ENCODE results near the gene GPM6B. TPM values are rescaled to one million over a fixed set of nuclear protein-coding genes. Genes with fewer than 3 reads are reported as not detected.

GPM6B gene
- total RNA-seq, 1 donor: 10.4 TPM

DNA sequence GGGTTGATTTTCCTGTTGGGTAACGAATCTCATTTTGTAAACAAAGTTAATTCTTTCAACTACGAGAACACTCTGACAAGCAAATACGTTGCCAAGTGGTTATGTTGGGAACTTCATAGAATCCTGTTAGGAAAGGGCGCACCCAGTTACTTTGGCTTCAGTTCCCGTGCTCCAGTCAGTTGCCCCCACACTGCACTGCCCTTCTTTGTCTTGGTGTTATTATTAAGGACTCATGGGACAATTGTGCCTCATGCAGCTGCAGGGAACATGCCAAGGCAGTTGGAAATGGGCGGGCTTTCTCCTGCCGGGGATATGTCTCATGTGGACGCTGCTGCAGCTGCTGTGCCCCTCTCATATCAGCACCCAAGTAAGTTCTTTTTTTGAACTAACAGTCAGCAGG is 53.4 kb downstream of the GPM6B start:
- no peak for DNase-seq (ENCODE audit: low read depth)
- TF ChIP-seq, protein P1, sequence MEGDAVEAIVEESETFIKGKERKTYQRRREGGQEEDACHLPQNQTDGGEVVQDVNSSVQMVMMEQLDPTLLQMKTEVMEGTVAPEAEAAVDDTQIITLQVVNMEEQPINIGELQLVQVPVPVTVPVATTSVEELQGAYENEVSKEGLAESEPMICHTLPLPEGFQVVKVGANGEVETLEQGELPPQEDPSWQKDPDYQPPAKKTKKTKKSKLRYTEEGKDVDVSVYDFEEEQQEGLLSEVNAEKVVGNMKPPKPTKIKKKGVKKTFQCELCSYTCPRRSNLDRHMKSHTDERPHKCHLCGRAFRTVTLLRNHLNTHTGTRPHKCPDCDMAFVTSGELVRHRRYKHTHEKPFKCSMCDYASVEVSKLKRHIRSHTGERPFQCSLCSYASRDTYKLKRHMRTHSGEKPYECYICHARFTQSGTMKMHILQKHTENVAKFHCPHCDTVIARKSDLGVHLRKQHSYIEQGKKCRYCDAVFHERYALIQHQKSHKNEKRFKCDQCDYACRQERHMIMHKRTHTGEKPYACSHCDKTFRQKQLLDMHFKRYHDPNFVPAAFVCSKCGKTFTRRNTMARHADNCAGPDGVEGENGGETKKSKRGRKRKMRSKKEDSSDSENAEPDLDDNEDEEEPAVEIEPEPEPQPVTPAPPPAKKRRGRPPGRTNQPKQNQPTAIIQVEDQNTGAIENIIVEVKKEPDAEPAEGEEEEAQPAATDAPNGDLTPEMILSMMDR (IDR thresholded peaks at IDR 0.05; ENCODE audit: insufficient read depth, low read length): peak; percentile 18
- H3K4me3 ChIP-seq (ENCODE audit: low read depth, low read length): no peak overlapping the region

DNA sequence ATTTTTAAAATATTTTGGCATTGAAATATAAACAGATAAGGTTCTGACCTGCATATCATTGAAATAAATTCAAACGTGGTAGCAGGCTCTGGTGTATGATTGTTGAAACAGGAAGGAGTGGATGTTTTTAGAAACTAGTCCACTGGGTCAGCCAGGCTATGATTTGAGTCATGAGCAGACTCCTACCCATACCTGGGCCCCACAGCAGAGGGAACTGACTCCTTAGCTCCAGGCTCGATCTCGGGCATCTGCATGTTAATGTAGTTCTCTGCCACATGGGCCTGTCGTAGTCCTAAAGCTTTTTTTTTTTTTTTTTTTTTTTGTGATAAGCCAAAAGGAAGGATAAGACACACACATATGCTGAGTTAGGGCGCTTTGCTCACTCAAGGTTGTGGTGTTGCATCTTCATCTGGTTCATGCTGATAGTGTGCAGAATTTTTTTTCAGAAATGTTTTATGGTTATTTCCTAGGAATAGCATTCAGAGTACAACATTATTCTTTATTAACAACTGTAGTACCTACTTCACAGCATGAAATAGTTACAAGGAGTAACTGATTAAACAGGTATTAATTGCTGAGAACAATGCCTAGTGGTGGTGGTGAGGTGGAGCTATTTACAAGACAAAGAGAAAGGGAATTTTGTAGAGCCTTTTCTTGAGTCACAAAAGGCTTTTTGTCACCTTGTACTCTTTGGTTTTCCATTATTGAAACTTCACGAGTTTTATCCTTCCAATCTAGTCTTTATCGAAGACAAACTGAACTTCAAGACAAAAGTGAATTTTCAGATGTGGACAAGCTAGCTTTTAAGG is 55.1 kb downstream of the GPM6B start:
- DNase-seq (ENCODE audit: low read depth): peak; percentile 14
- TF ChIP-seq, protein P1 (IDR thresholded peaks at IDR 0.05; ENCODE audit: insufficient read depth, low read length): no peak
- no peak overlapping the region for H3K4me3 ChIP-seq (ENCODE audit: low read depth, low read length)

DNA sequence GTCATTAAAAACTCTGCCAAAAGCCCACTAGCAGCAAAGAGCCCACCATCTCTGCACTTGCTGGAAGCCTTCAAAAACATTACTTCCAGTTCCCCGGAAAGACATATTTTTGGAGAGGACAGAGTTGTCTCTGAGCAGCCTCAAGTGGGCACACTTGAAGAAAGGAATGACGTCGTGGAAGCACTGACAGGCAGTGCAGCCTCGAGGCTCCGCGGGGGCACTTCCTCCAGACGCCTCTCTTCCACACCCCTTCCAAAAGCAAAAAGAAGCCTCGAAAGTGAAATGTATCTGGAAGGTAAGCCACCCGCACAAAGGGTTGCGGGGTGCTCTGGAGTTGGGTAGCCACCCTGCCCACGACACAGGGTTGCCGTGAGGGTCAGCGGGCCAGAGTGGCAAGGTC is 56.5 kb downstream of the GPM6B start:
- no peak overlapping the region for H3K4me3 ChIP-seq (ENCODE audit: low read depth, low read length)
- TF ChIP-seq, protein P1 (IDR thresholded peaks at IDR 0.05; ENCODE audit: insufficient read depth, low read length): no peak
- DNase-seq (ENCODE audit: low read depth): no peak

DNA sequence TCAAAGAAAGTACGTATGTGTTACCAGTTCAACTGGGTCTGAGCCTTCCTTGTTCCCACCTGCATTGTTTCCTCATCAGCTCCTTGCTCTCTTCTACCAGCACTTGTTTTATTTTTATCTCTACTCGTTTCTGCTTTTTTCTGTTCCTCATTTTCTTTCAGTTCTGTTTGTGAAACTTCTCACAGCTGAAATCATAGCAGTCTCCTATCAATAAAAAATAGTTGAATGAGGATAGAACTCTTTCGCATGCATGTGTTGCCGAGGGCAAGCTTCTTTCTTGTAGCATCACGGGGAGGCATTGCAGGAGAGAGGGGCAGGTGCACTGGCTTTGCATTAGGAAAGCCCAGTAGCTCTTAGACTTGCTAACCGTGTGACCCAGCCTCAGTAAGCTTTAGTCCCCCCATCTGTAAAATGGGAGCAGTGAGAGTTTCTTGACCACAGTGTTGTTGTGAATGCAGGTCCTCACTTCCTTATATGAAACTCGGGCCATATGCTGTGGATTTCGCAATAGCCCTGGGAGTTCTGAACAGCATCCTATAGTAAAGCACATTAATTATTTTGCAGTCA is 57.7 kb downstream of the GPM6B start:
- no peak overlapping the region for H3K4me3 ChIP-seq (ENCODE audit: low read depth, low read length)
- DNase-seq (ENCODE audit: low read depth): no peak
- TF ChIP-seq, protein P1 (IDR thresholded peaks at IDR 0.05; ENCODE audit: insufficient read depth, low read length): no peak

DNA sequence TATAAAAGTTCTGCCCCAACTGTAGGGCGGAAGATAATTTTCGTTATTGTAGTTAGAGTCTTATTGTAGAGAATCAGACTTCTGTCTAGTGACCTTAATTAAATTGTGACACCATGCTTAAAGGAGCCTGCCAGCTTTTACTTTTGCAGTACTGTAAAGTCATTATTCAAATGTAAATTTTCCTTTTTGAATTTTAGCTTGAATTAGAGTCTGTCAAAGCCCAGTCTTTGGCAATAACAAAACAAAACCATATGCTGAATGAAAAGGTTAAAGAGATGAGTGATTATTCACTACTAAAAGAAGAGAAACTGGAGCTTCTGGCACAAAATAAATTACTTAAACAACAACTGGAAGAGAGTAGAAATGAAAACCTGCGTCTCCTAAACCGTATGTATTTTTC is 60.5 kb downstream of the GPM6B start:
- TF ChIP-seq, protein P1 (IDR thresholded peaks at IDR 0.05; ENCODE audit: insufficient read depth, low read length): no peak
- no peak overlapping the region for H3K4me3 ChIP-seq (ENCODE audit: low read depth, low read length)
- DNase-seq (ENCODE audit: low read depth): no peak

DNA sequence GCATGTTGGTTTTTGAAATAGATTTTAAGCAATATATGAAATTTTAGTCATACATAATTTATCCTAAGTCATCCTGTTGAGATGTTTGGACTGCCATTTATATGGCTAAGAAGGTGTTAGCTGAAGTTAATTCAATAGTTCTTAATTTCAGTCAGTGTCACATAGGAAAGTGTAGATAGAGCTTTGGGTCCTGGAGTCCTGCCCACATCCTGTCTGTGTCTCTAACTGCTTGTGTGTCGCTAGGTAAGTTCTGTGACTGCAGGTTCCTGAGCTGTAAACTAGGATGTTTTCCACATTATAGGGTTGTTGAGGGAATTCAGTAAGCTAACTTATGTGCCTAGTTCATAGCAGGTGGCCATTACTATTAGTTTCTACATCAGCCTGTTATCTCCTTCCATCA is 61.6 kb downstream of the GPM6B start:
- H3K4me3 ChIP-seq (ENCODE audit: low read depth, low read length): no peak overlapping the region
- TF ChIP-seq, protein P1 (IDR thresholded peaks at IDR 0.05; ENCODE audit: insufficient read depth, low read length): no peak
- DNase-seq (ENCODE audit: low read depth): no peak

Data from fibroblast of the aortic adventitia (primary cell).